ENCODE data around the gene CENPO. TPM values are rescaled to one million over a fixed set of nuclear protein-coding genes. Genes with fewer than 3 reads are reported as not detected.

The CENPO gene
- total and polyA plus RNA-seq, 8 donors = 9.9 to 33.2 (median 20.0) TPM

- H3K4me3 ChIP-seq = no peak overlapping the region
- H3K27ac ChIP-seq = no peak overlapping the region
- TF ChIP-seq CTCF (IDR thresholded peaks at IDR 0.05) = no peak
- intact Hi-C loops (cut with DNase I) = no loop called here
- H3K4me1 ChIP-seq = peaks cover 0 to 6% of the 10 kb centered on the region in 2 donors
- no peaks in the 10 kb centered on the region for H3K27me3 ChIP-seq
- ATAC-seq = no peak
- no peaks in the 10 kb centered on the region for H3K9me3 ChIP-seq
- peaks cover 0 to 4% of the 10 kb centered on the region in 2 donors for H3K36me3 ChIP-seq
- DNase-seq = no peak
These were observed 73.7 kb downstream of the CENPO start for GRCh38 chr2:24866946-24867345.

DNA sequence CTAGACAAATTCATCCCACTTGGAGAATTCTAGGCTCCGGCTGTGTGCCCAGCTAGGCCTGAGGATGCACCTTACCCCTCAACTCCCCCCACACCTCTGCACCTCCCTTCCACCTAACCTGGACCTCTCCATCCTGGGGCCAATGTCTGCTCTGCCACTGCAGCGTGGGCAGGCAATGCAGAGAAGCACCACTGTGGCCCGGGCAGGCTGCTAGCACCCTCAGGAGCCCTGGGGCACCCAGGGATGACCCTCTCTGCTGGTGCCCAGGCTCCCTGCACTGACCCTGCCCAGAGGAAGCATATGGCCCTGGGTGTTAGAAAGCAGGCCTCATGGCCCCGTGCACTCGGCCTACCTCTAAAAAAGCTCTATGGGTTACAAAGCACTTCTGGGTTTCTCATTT is 77.2 kb downstream of the CENPO start:
- Histone ChIP-seq H3K9me3 (no peaks in the 10 kb centered on the region), H3K27ac (no peak overlapping the region), H3K4me1 (no peaks in the 10 kb centered on the region), H3K4me3 (no peak overlapping the region), H3K27me3 (no peaks in the 10 kb centered on the region), H3K36me3 (peaks cover 0 to 4% of the 10 kb centered on the region in 2 donors)
- intact Hi-C loops (cut with DNase I) = no loop called here
- DNase-seq = no peak
- no peak for TF ChIP-seq CTCF (IDR thresholded peaks at IDR 0.05)
- ATAC-seq = no peak

- no peaks in the 10 kb centered on the region for H3K27me3 ChIP-seq
- H3K4me1 ChIP-seq = no peaks in the 10 kb centered on the region
- no peak for TF ChIP-seq CTCF (IDR thresholded peaks at IDR 0.05)
- peaks cover 0 to 4% of the 10 kb centered on the region in 2 donors for H3K36me3 ChIP-seq
- H3K4me3 ChIP-seq = no peak overlapping the region
- no peak for DNase-seq
- no peaks in the 10 kb centered on the region for H3K9me3 ChIP-seq
- no peak for ATAC-seq
- H3K27ac ChIP-seq = no peak overlapping the region
- intact Hi-C loops (cut with DNase I) = no loop called here
These were observed 77.9 kb downstream of the CENPO start for GRCh38 chr2:24870891-24871705.

GRCh38 chr2:24871852-24872333 is 78.7 kb downstream of the CENPO start:
- Histone ChIP-seq H3K4me1 (no peaks in the 10 kb centered on the region), H3K4me3 (no peak overlapping the region), H3K36me3 (peaks cover 0 to 4% of the 10 kb centered on the region in 2 donors), H3K27me3 (no peaks in the 10 kb centered on the region), H3K9me3 (no peaks in the 10 kb centered on the region), H3K27ac (no peak overlapping the region)
- TF ChIP-seq CTCF (IDR thresholded peaks at IDR 0.05) = no peak
- ATAC-seq = no peak
- no peak for DNase-seq
- intact Hi-C loops (cut with DNase I) = no loop called here

Other genes with a start within 250 kb of the CENPO start
- 10 to 100 TPM; 31.3 to 45.0 TPM for gene PTRHD1, start within 50 bp of the CENPO start, total RNA-seq
- 10 to 100 TPM; 47.6 to 62.6 (median 51.7) TPM for gene PTRHD1, start within 50 bp of the CENPO start, polyA plus RNA-seq (ENCODE audit: insufficient read length in 6 of 6)
- 10 to 100 TPM; 47.1 to 50.5 TPM for gene ADCY3, start 126.8 kb downstream of the CENPO start, total RNA-seq
- gene ADCY3, start 126.8 kb downstream of the CENPO start, polyA plus RNA-seq (ENCODE audit: insufficient read length in 6 of 6) = 10 to 100 TPM; 31.4 to 40.1 (median 36.5) TPM
- 1 to 10 TPM; 4.9 to 5.0 TPM for gene DNAJC27, start 178.5 kb downstream of the CENPO start, total RNA-seq
- 10 to 100 TPM in 4 of 6 donors, 1 to 10 TPM in 2; 9.5 to 11.9 (median 10.9) TPM for gene DNAJC27, start 178.5 kb downstream of the CENPO start, polyA plus RNA-seq (ENCODE audit: insufficient read length in 6 of 6)
- 1 to 10 TPM; 2.4 to 9.2 TPM for gene EFR3B, start 248.7 kb downstream of the CENPO start, total RNA-seq
- 10 to 100 TPM in 1 of 6 donors, 1 to 10 TPM in 5; 6.8 to 10.5 (median 7.6) TPM for gene EFR3B, start 248.7 kb downstream of the CENPO start, polyA plus RNA-seq (ENCODE audit: insufficient read length in 6 of 6)